K562 (cell line): ENCODE measurements around the gene ZC3H18. TPM values are rescaled to one million over a fixed set of nuclear protein-coding genes. Genes with fewer than 3 reads are reported as not detected.

Experiments used
- ATAC-seq: fragments of 200-7000 bp; cut with Tn5 transposase; 3 replicates; pipeline ENCODE4 v1.9.1; 2020; ENCODE audit warnings: moderate library complexity
- BruUV-seq: library from RNA; stranded (reverse); fragments of 400-500 nt; replicated peaks from 2 replicates; lab custom pipeline; 2021; lab: Mats Ljungman, UMichigan
- CTCF ChIA-PET: fragments of 300-600 bp; formaldehyde crosslinking; extraction: SDS; loops from one replicate; lab custom pipeline; 2021; ENCODE audit warnings: low intra/inter-chr PET ratio; lab: Yijun Ruan, JAX
- POLR2A ChIA-PET: fragments of 300-600, 350-650 bp; sonication (Branson Sonifier 250); formaldehyde crosslinking; extraction: SDS; loops from one replicate; lab custom pipeline; 2021; ENCODE audit warnings: antibody characterized with exemption, inconsistent platforms; lab: Yijun Ruan, JAX
- DNase-seq, 4 experiments: peaks; one replicate each; pipeline versions ENCODE4 v3.0.0 to v3.0.0-alpha.2; 2011 to 2018; ENCODE audit warnings: low spot score in 3 of 4, mixed read lengths in 3 of 4; ENCODE audit errors: extremely low read depth in 1 of 4
- FAIRE-seq: peaks from 2 replicates; lab custom pipeline; 2011; peaks lifted over from hg19 to GRCh38; lab: Jason Lieb, UNC
- H2AFZ ChIP-seq: 2 replicates; pipeline ENCODE4 v1.6.0; 2011; ENCODE audit warnings: low read depth, low read length, control low read depth, inconsistent platforms
- H3K27ac ChIP-seq: fragments of 200-600 bp; 3 replicates; pipeline ENCODE4 v1.8.0; 2011; ENCODE audit warnings: low read depth, mild to moderate bottlenecking, control low read depth, inconsistent platforms, low read length, moderate library complexity, mixed read lengths; ENCODE audit errors: extremely low read depth
- H3K27me3 ChIP-seq, 2 experiments: fragments of 300-600 bp in 1 of 2; 2 replicates in 1 of 2; 3 replicates in 1 of 2; pipeline versions ENCODE4 v1.6.0 to v1.8.0; 2011; ENCODE audit warnings: inconsistent platforms in 2 of 2, low read length in 2 of 2, mild to moderate bottlenecking in 1 of 2, mixed read lengths in 1 of 2, moderate library complexity in 1 of 2; ENCODE audit not compliant: control insufficient read depth in 2 of 2, insufficient read depth in 2 of 2
- H3K36me3 ChIP-seq: fragments of 300-600 bp; 3 replicates; pipeline ENCODE4 v1.8.0; 2011; ENCODE audit warnings: mild to moderate bottlenecking, low read length, inconsistent platforms; ENCODE audit not compliant: control insufficient read depth, insufficient read depth
- H3K4me1 ChIP-seq, 2 experiments: fragments of 200-600 bp in 1 of 2; replicated peaks in 1 of 2; 2 replicates in 1 of 2; 3 replicates in 1 of 2; pipeline versions ENCODE4 v1.5.1 to v1.8.0; 2011; ENCODE audit warnings: inconsistent platforms in 2 of 2, low read length in 2 of 2, mild to moderate bottlenecking in 1 of 2, mixed read lengths in 1 of 2, moderate library complexity in 1 of 2; ENCODE audit not compliant: control insufficient read depth in 2 of 2, insufficient read depth in 2 of 2
- H3K4me2 ChIP-seq: 2 replicates; pipeline ENCODE4 v1.6.1; 2011; ENCODE audit warnings: low read length, control low read depth, inconsistent platforms, mixed read lengths; ENCODE audit not compliant: insufficient read depth
- H3K4me3 ChIP-seq: fragments of 200-600 bp; sonication (generic), shearing (Covaris generic); 2 replicates; pipeline ENCODE4 v1.5.1; 2016; ENCODE audit warnings: control low read depth, inconsistent platforms
- H3K79me2 ChIP-seq: fragments of 200-600 bp; 3 replicates; pipeline ENCODE4 v1.8.0; 2011; ENCODE audit warnings: low read length, inconsistent platforms; ENCODE audit not compliant: control insufficient read depth, insufficient read depth
- H3K9ac ChIP-seq, 2 experiments: 2 replicates each; pipeline versions ENCODE4 v1.6.0 to v1.6.1; 2011; ENCODE audit warnings: low read depth in 2 of 2, low read length in 2 of 2, control low read depth in 1 of 2, inconsistent platforms in 1 of 2, mild to moderate bottlenecking in 1 of 2, mixed read lengths in 1 of 2; ENCODE audit not compliant: insufficient read depth in 1 of 2
- H3K9me1 ChIP-seq: one replicate; pipeline ENCODE4 v1.6.0; 2011; ENCODE audit warnings: inconsistent platforms, mild to moderate bottlenecking, low read length, moderate library complexity; ENCODE audit not compliant: control insufficient read depth, insufficient read depth
- H3K9me3 ChIP-seq: replicated peaks from 2 replicates; pipeline ENCODE4 v1.5.1; 2011; ENCODE audit warnings: low read depth, low read length, inconsistent platforms; ENCODE audit not compliant: control insufficient read depth, insufficient read depth
- H4K20me1 ChIP-seq: replicated peaks from 2 replicates; pipeline ENCODE4 v1.6.1; 2011; ENCODE audit warnings: low read length, inconsistent platforms, mixed read lengths; ENCODE audit not compliant: control insufficient read depth, insufficient read depth
- MTA3 ChIP-seq: fragments of 450-650 bp; formaldehyde crosslinking; IDR thresholded peaks from 2 replicates; pipeline ENCODE4 v1.6.1; 2017; ENCODE audit warnings: mild to moderate bottlenecking, borderline replicate concordance
- WGBS: fragments of 100-300 bp; shearing (Covaris generic); methylation state at CpG from one replicate; pipeline ENCODE4 v1.1.6; 2016; ENCODE audit warnings: low coverage, mixed read lengths; ENCODE audit not compliant: insufficient coverage; ENCODE audit errors: missing lambda C conversion rate; 5-methylcytosine and 5-hydroxymethylcytosine counted together
- in situ Hi-C: fragments of 300-500 bp; cut with MboI; formaldehyde crosslinking; loops from 4 replicates; pipeline ENCODE4 v1.15.0; 2018; ENCODE audit warnings: inconsistent platforms, mixed read lengths
- intact Hi-C: fragments of 100-400 bp; cut with micrococcal nuclease; formaldehyde crosslinking; loops from 2 replicates; pipeline ENCODE4 v1.14.2; 2022
- polyA plus RNA-seq, 8 experiments: library from polyadenylated mRNA; depleted of rRNA in 4 of 8; stranded (reverse) in 5 of 8; unstranded in 3 of 8; fragments of >200 nt; fragmentation: Nextera tagmentation in 2 of 8; fragmentation: Illumina TruSeq in 1 of 8; extraction: Ambion mirVana in 2 of 8; extraction: Trizol in 1 of 8; gene quantifications; 2 replicates each; pipeline versions ENCODE4 v1.2.1 to v1.2.3, GENCODE V29; 2011 to 2014; ENCODE audit warnings: inconsistent platforms in 1 of 8, missing spikeins in 1 of 8
- total RNA-seq, 7 experiments: library from RNA; depleted of rRNA in 6 of 7; stranded (reverse); fragments of >200 nt in 6 of 7; fragmentation: Illumina TruSeq in 2 of 7; extraction: Trizol in 2 of 7; gene quantifications; 2 replicates each; pipeline versions ENCODE4 v1.2.1 to v1.2.3, GENCODE V29; 2011 to 2021; ENCODE audit warnings: low replicate concordance in 1 of 7
- TF ChIP-seq, protein P1 (sequence below), 2 experiments: fragments of 450-650 bp; IDR thresholded peaks; 2 replicates each; pipeline ENCODE4 v1.6.1; 2016
- TF ChIP-seq, protein P2 (sequence below), 3 experiments: fragments of 200-800 bp in 1 of 3; fragments of 250-450 bp in 1 of 3; fragments of 450-650 bp in 1 of 3; sonication (Bioruptor Pico) in 1 of 3; sonication (Bioruptor generic) in 1 of 3; formaldehyde crosslinking in 1 of 3; IDR thresholded peaks; 2 replicates each; pipeline versions ENCODE4 v1.6.1 to v1.8.0; 2016 to 2022; ENCODE audit warnings: mild to moderate bottlenecking in 2 of 3, missing genetic modification characterization in 2 of 3, missing compliant biosample characterization in 1 of 3, moderate library complexity in 1 of 3
- TF ChIP-seq, protein P3 (sequence below): fragments of 250-450 bp; sonication (Bioruptor Pico); IDR thresholded peaks from 2 replicates; pipeline ENCODE4 v1.8.0; 2021; ENCODE audit warnings: borderline replicate concordance, mild to moderate bottlenecking, moderate library complexity; ENCODE audit not compliant: poor library complexity, severe bottlenecking
- TF ChIP-seq, protein P4 (sequence below): fragments of 450-650 bp; formaldehyde crosslinking; IDR thresholded peaks from 2 replicates; pipeline ENCODE4 v1.4.0; 2020; ENCODE audit warnings: mild to moderate bottlenecking, moderate library complexity

ZC3H18 gene
- total and polyA plus RNA-seq, 9 of the 15 experiments (the other 6 are each of a cell fraction or from before 2014, with no cell fraction given): 1.7 to 88.7 (median 26.9) TPM

DNA sequence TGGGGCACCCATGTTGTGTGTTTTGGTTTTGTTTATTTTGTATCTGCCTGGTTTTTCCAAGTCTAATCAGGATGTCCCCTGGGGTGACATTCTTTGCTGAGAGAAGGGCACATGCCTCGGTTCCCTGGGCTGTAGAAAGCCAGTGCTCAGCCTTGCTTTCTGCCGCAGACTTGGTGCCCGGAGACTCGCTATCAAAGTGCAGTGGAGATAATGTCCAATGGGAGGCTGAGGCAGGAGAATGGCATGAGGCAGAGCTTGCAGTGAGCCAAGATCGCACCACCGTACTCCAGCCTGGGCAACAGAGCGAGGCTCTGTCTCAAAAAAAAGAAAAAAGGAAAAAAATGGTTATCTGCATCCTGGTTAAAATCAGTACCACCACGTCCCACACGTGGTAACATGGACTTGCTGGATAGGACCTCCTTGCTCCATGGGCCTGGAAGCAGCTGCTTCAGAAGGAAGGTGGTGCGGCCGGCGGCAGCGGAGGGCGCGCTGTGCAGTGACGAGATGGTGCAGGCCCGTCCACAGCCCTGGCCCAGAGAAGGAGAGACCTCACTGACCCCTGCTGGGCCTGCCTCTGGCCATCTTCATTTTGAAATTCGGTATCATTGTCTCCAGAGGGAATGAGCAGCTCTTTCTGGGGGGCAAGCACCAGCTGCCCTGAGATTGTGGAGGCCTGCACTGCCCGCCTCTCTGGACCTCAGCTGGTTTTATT lies 48.9 kb downstream of the ZC3H18 start:
- Histone ChIP-seq H3K9ac (peak overlapping the region in 1 of 2 experiments; percentile 23; a peak in 2 of 4 replicates), H3K4me1 (peaks cover 24 to 45% of the 10 kb centered on the region in 2 experiments; a peak in 4 of 5 replicates), H3K4me3 (no peak overlapping the region), H4K20me1 (peaks cover 12% of the 10 kb centered on the region; the same call in 1 of the 2 replicates), H2AFZ (no peak overlapping the region), H3K9me3 (no peaks in the 10 kb centered on the region), H3K27me3 (no peaks in the 10 kb centered on the region), H3K27ac (peak overlapping the region; percentile 19; the same call in 1 of the 3 replicates), H3K79me2 (peaks cover 49% of the 10 kb centered on the region), H3K4me2 (no peak overlapping the region; the same call in 1 of the 2 replicates), H3K9me1 (peaks cover 9% of the 10 kb centered on the region), H3K36me3 (peaks cover 83% of the 10 kb centered on the region)
- POLR2A ChIA-PET: interaction anchor here (0.5 to 2.1 kb wide), 4 partner anchors 9 to 524 kb away, joined by 3 to 7 read pairs (median 4); partner anchors contain the start of gene IL17C
- in situ Hi-C loops: no loop called here
- 94% methylated on average over 15 of the region's 19 CpGs for WGBS
- DNase-seq (no peak), FAIRE-seq (no peak), ATAC-seq (no peak)
- TF ChIP-seq, protein P1, sequence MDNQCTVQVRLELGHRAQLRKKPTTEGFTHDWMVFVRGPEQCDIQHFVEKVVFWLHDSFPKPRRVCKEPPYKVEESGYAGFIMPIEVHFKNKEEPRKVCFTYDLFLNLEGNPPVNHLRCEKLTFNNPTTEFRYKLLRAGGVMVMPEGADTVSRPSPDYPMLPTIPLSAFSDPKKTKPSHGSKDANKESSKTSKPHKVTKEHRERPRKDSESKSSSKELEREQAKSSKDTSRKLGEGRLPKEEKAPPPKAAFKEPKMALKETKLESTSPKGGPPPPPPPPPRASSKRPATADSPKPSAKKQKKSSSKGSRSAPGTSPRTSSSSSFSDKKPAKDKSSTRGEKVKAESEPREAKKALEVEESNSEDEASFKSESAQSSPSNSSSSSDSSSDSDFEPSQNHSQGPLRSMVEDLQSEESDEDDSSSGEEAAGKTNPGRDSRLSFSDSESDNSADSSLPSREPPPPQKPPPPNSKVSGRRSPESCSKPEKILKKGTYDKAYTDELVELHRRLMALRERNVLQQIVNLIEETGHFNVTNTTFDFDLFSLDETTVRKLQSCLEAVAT (IDR thresholded peaks at IDR 0.05): no peak
- TF ChIP-seq MTA3: no peak
- TF ChIP-seq, protein P2, sequence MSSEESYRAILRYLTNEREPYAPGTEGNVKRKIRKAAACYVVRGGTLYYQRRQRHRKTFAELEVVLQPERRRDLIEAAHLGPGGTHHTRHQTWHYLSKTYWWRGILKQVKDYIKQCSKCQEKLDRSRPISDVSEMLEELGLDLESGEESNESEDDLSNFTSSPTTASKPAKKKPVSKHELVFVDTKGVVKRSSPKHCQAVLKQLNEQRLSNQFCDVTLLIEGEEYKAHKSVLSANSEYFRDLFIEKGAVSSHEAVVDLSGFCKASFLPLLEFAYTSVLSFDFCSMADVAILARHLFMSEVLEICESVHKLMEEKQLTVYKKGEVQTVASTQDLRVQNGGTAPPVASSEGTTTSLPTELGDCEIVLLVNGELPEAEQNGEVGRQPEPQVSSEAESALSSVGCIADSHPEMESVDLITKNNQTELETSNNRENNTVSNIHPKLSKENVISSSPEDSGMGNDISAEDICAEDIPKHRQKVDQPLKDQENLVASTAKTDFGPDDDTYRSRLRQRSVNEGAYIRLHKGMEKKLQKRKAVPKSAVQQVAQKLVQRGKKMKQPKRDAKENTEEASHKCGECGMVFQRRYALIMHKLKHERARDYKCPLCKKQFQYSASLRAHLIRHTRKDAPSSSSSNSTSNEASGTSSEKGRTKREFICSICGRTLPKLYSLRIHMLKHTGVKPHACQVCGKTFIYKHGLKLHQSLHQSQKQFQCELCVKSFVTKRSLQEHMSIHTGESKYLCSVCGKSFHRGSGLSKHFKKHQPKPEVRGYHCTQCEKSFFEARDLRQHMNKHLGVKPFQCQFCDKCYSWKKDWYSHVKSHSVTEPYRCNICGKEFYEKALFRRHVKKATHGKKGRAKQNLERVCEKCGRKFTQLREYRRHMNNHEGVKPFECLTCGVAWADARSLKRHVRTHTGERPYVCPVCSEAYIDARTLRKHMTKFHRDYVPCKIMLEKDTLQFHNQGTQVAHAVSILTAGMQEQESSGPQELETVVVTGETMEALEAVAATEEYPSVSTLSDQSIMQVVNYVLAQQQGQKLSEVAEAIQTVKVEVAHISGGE (CRISPR knock-in tag; IDR thresholded peaks at IDR 0.05): no peak
- TF ChIP-seq, protein P3, sequence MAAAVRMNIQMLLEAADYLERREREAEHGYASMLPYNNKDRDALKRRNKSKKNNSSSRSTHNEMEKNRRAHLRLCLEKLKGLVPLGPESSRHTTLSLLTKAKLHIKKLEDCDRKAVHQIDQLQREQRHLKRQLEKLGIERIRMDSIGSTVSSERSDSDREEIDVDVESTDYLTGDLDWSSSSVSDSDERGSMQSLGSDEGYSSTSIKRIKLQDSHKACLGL (CRISPR knock-in tag): no peak
- TF ChIP-seq, protein P4, sequence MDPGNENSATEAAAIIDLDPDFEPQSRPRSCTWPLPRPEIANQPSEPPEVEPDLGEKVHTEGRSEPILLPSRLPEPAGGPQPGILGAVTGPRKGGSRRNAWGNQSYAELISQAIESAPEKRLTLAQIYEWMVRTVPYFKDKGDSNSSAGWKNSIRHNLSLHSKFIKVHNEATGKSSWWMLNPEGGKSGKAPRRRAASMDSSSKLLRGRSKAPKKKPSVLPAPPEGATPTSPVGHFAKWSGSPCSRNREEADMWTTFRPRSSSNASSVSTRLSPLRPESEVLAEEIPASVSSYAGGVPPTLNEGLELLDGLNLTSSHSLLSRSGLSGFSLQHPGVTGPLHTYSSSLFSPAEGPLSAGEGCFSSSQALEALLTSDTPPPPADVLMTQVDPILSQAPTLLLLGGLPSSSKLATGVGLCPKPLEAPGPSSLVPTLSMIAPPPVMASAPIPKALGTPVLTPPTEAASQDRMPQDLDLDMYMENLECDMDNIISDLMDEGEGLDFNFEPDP: no peak
- no TSS peak for BruUV-seq
- intact Hi-C loops: no loop called here
- CTCF ChIA-PET: no interaction called here
